Liver (tissue), 9 donors: ENCODE measurements around the gene HACD1. TPM values are rescaled to one million over a fixed set of nuclear protein-coding genes. Genes with fewer than 3 reads are reported as not detected.

Experiments used
- DNase-seq: peaks from one replicate; pipeline ENCODE4 v3.0.0-alpha.2; 2017; ENCODE audit warnings: low spot score
- H3K27ac ChIP-seq, 2 donors: one replicate each; pipeline ENCODE4 v1.7.0; 2013; ENCODE audit warnings: inconsistent platforms in 2 of 2, low read length in 2 of 2, control low read depth in 1 of 2, low read depth in 1 of 2, mild to moderate bottlenecking in 1 of 2
- H3K27me3 ChIP-seq, 4 donors: one replicate each; pipeline versions ENCODE4 v1.6.1 to v1.7.0; 2013; ENCODE audit warnings: low read length in 3 of 4, inconsistent platforms in 1 of 4, mild to moderate bottlenecking in 1 of 4, moderate library complexity in 1 of 4; ENCODE audit not compliant: control insufficient read depth in 4 of 4, insufficient read depth in 4 of 4
- H3K36me3 ChIP-seq, 4 donors: one replicate each; pipeline versions ENCODE4 v1.6.1 to v1.7.0; 2013; ENCODE audit warnings: low read length in 3 of 4, mild to moderate bottlenecking in 3 of 4, low read depth in 1 of 4, moderate library complexity in 1 of 4; ENCODE audit not compliant: control insufficient read depth in 4 of 4, insufficient read depth in 3 of 4
- H3K4me1 ChIP-seq, 4 donors: one replicate each; pipeline versions ENCODE4 v1.6.1 to v1.7.0; 2013; ENCODE audit warnings: low read length in 3 of 4, mild to moderate bottlenecking in 3 of 4, moderate library complexity in 1 of 4; ENCODE audit not compliant: control insufficient read depth in 4 of 4, insufficient read depth in 4 of 4
- H3K4me3 ChIP-seq, 3 donors: one replicate each; pipeline versions ENCODE4 v1.6.1 to v1.7.0; 2013; ENCODE audit warnings: low read length in 3 of 3, control low read depth in 1 of 3, low read depth in 1 of 3, mild to moderate bottlenecking in 1 of 3
- H3K9ac ChIP-seq, 2 donors: one replicate each; pipeline ENCODE4 v1.7.0; 2013; ENCODE audit warnings: low read length in 2 of 2, mild to moderate bottlenecking in 2 of 2, moderate library complexity in 2 of 2, control low read depth in 1 of 2, low read depth in 1 of 2
- H3K9me3 ChIP-seq, 4 donors: one replicate each; pipeline versions ENCODE4 v1.6.1 to v1.7.0; 2013; ENCODE audit warnings: low read length in 3 of 4; ENCODE audit not compliant: control insufficient read depth in 4 of 4
- EGR1 ChIP-seq, 2 donors: IDR thresholded peaks; 2 replicates each; pipeline ENCODE4 v1.6.1; 2016 to 2018; ENCODE audit warnings: antibody characterized with exemption in 2 of 2, low read depth in 2 of 2
- FOXA1 ChIP-seq: IDR thresholded peaks from 2 replicates; pipeline ENCODE4 v1.6.1; 2016; ENCODE audit warnings: antibody characterized with exemption
- FOXA2 ChIP-seq: IDR thresholded peaks from 2 replicates; pipeline ENCODE4 v1.6.1; 2016; ENCODE audit warnings: antibody characterized with exemption
- GABPA ChIP-seq, 2 donors: IDR thresholded peaks in 1 of 2; conservative IDR thresholded peaks in 1 of 2; 2 replicates each; pipeline ENCODE4 v1.6.1; 2016; ENCODE audit warnings: antibody characterized with exemption in 2 of 2, mild to moderate bottlenecking in 1 of 2, moderate library complexity in 1 of 2
- HNF4A ChIP-seq, 2 donors: conservative IDR thresholded peaks; 2 replicates each; pipeline ENCODE4 v1.6.1; 2016; ENCODE audit warnings: antibody characterized with exemption in 2 of 2, mild to moderate bottlenecking in 2 of 2
- HNF4G ChIP-seq: IDR thresholded peaks from 2 replicates; pipeline ENCODE4 v1.6.1; 2016; ENCODE audit warnings: antibody characterized with exemption
- JUND ChIP-seq, 2 donors: IDR thresholded peaks; 2 replicates each; pipeline ENCODE4 v1.6.1; 2016; ENCODE audit warnings: antibody characterized with exemption in 2 of 2
- NR2F2 ChIP-seq: IDR thresholded peaks from 2 replicates; pipeline ENCODE4 v1.6.1; 2016; ENCODE audit warnings: antibody characterized with exemption
- RAD21 ChIP-seq, 2 donors: IDR thresholded peaks; 2 replicates each; pipeline ENCODE4 v1.6.1; 2016; ENCODE audit warnings: antibody characterized with exemption in 2 of 2, mild to moderate bottlenecking in 2 of 2
- RXRA ChIP-seq, 2 donors: IDR thresholded peaks; 2 replicates each; pipeline ENCODE4 v1.6.1; 2017 to 2018; ENCODE audit warnings: antibody characterized with exemption in 2 of 2, mild to moderate bottlenecking in 1 of 2
- SP1 ChIP-seq: IDR thresholded peaks from 2 replicates; pipeline ENCODE4 v1.6.1; 2018; ENCODE audit warnings: antibody characterized with exemption, mild to moderate bottlenecking
- TAF1 ChIP-seq: conservative IDR thresholded peaks from 2 replicates; pipeline ENCODE4 v1.6.1; 2016; ENCODE audit warnings: antibody characterized with exemption, mild to moderate bottlenecking
- YY1 ChIP-seq: IDR thresholded peaks from 2 replicates; pipeline ENCODE4 v1.6.1; 2016; ENCODE audit warnings: antibody characterized with exemption, mild to moderate bottlenecking
- WGBS: extraction: QIAGEN DNeasy Blood & Tissue Kit; methylation state at CpG from one replicate; pipeline ENCODE4 v1.1.7; 2013; 5-methylcytosine and 5-hydroxymethylcytosine counted together
- polyA plus RNA-seq, 2 donors: library from polyadenylated mRNA; stranded (reverse) in 1 of 2; unstranded in 1 of 2; fragments of 200-250 nt in 1 of 2; fragments of >200 nt in 1 of 2; fragmentation: Nextera tagmentation in 1 of 2; extraction: Ambion mirVana in 1 of 2; gene quantifications; one replicate each; pipeline versions ENCODE4 v1.2.1 to v1.2.3, GENCODE V29; 2013 to 2015
- total RNA-seq, 2 donors: library from RNA; depleted of rRNA; stranded (reverse); fragments of >200 nt; gene quantifications; one replicate each; pipeline ENCODE4 v1.2.3, GENCODE V29; 2014
- TF ChIP-seq, protein P1 (sequence below): IDR thresholded peaks from 2 replicates; pipeline ENCODE4 v1.6.1; 2016; ENCODE audit warnings: antibody characterized with exemption
- TF ChIP-seq, protein P2 (sequence below): IDR thresholded peaks from 2 replicates; pipeline ENCODE4 v1.6.1; 2016; ENCODE audit warnings: antibody characterized with exemption
- TF ChIP-seq, protein P3 (sequence below): IDR thresholded peaks from 2 replicates; pipeline ENCODE4 v1.6.1; 2016; ENCODE audit warnings: antibody characterized with exemption
- TF ChIP-seq, protein P4 (sequence below): fragments of 150-350 bp; IDR thresholded peaks from 2 replicates; pipeline ENCODE4 v1.5.1; 2017; ENCODE audit warnings: improper control_type of control experiment, low read depth, low read length; ENCODE audit not compliant: missing input control
- TF ChIP-seq, protein P5 (sequence below): IDR thresholded peaks from 2 replicates; pipeline ENCODE4 v1.6.1; 2016; ENCODE audit warnings: antibody characterized with exemption, mild to moderate bottlenecking
- donor health status: healthy.
- donor health status: healthy.
- donor health status: healthy.
- donor health status: healthy.
- donor health status: healthy.

The HACD1 gene
- total and polyA plus RNA-seq, 4 donors = 1.0 to 7.8 (median 1.7) TPM

DNA sequence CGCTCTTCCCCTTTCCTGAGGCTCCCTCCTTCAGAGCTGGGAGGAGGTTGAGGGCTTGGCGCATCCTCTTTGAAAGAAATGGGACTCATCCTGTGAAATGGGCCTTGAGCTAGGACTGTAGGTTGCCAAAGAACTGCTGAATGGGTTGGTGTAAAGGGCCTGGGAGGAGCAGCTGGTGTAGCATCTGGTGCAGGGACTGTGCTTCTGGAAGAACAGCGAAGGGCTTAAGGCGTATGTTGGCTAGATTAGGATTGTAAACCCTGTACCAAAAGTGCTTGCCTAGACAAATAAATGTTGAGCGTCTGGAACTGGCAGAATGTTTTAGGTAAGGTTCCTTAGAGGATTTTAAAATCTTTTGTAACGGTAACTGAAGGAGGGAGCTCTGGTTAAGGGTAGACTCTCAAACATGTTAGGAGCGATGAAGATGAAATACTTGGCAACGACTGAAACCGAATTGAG, 27.3 kb upstream of the HACD1 start:
- Histone ChIP-seq H3K9ac (peak overlapping the region; percentile 92 to 95), H3K27me3 (no peaks in the 10 kb centered on the region), H3K36me3 (no peaks in the 10 kb centered on the region), H3K9me3 (peaks cover 0 to 3% (median under 1%) of the 10 kb centered on the region in 4 donors), H3K4me1 (peaks cover 10 to 30% (median 26%) of the 10 kb centered on the region in 4 donors), H3K27ac (peak overlapping the region; percentile 85 to 98), H3K4me3 (peak overlapping the region; percentile 65 to 93 (median 92))
- DNase-seq = no peak
- WGBS = 3% methylated on average over 9 of the region's 9 CpGs
- TF ChIP-seq, protein P1, sequence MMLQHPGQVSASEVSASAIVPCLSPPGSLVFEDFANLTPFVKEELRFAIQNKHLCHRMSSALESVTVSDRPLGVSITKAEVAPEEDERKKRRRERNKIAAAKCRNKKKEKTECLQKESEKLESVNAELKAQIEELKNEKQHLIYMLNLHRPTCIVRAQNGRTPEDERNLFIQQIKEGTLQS = no peak
- no peak for TF ChIP-seq TAF1
- no peak for TF ChIP-seq NR2F2
- TF ChIP-seq GABPA (IDR thresholded peaks at IDR 0.05 in 1 of 2, conservative IDR thresholded peaks at IDR 0.05 in 1 of 2) = no peak
- TF ChIP-seq EGR1 (IDR thresholded peaks at IDR 0.05; ENCODE audit: low read depth in 2 of 2) = no peak
- no peak for TF ChIP-seq HNF4G

DNA sequence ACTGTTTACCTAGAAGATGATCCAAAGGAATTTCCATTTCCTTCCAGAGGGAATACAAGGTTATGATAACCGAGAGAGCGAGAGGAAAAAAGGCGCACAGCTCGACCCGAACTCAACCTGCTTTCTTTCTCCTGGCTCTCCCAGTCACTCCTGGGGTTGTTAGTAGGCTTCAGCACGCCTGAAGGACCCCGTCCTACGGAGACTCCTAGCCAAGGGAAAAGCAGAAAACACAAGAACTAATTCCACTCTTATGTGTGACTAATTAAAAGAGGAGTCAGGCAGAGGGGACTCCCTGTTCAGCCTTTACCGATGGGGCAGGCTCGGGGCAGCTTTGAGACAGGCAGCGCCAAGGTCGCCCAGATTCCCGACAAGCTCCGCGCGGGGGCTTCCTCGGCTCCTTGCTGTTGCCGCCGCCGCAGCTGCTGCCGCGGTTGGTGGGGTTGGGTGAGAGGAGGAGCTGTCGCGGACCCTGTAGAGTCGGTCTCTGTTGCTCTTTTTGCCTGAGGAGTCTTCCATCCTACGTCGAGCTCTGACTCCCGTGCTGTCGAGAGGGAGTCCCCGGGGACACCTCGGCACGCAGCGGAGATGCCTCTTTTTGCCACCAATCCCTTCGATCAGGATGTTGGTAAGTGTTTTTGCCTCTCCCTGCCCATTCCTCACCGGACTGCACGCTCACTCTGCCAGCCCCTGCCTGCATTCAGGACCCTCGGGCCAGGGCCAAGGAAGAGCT, 26.7 kb upstream of the HACD1 start, which contains the start of gene STAM:
Gene STAM (plus strand): TSS at position 397 of the 730 bp plus-strand sequence. CDS start 189 bp downstream, at position 586.
- peaks cover 10 to 30% (median 25%) of the 10 kb centered on the region in 4 donors for H3K4me1 ChIP-seq

More for the DNA sequence above, 26.7 kb upstream of the HACD1 start, which contains the start of gene STAM:
- Histone ChIP-seq H3K27me3 (no peaks in the 10 kb centered on the region), H3K9me3 (peaks cover 0 to 3% (median under 1%) of the 10 kb centered on the region in 4 donors), H3K36me3 (no peaks in the 10 kb centered on the region), H3K9ac (peak within 1 kb of the TSS; percentile 92 to 95), H3K27ac (peak within 1 kb of the TSS; percentile 85 to 98), H3K4me3 (peak within 1 kb of the TSS; percentile 65 to 93 (median 92))
- TF ChIP-seq, protein P2, sequence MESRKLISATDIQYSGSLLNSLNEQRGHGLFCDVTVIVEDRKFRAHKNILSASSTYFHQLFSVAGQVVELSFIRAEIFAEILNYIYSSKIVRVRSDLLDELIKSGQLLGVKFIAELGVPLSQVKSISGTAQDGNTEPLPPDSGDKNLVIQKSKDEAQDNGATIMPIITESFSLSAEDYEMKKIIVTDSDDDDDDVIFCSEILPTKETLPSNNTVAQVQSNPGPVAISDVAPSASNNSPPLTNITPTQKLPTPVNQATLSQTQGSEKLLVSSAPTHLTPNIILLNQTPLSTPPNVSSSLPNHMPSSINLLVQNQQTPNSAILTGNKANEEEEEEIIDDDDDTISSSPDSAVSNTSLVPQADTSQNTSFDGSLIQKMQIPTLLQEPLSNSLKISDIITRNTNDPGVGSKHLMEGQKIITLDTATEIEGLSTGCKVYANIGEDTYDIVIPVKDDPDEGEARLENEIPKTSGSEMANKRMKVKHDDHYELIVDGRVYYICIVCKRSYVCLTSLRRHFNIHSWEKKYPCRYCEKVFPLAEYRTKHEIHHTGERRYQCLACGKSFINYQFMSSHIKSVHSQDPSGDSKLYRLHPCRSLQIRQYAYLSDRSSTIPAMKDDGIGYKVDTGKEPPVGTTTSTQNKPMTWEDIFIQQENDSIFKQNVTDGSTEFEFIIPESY = peak; percentile 29
- TF ChIP-seq FOXA2 = no peak
- TF ChIP-seq YY1 = peak; percentile 68
- TF ChIP-seq, protein P3, sequence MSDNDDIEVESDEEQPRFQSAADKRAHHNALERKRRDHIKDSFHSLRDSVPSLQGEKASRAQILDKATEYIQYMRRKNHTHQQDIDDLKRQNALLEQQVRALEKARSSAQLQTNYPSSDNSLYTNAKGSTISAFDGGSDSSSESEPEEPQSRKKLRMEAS = peak; percentile 79
- TF ChIP-seq NR2F2 = no peak
- no peak for TF ChIP-seq HNF4G
- TF ChIP-seq TAF1 = no peak
- TF ChIP-seq HNF4A (conservative IDR thresholded peaks at IDR 0.05) = peak in 1 of 2 donors; percentile 3
- peak; percentile 46 to 50 for TF ChIP-seq RXRA (IDR thresholded peaks at IDR 0.05)
- peak; percentile 9 to 36 for TF ChIP-seq JUND (IDR thresholded peaks at IDR 0.05)
- TF ChIP-seq, protein P4, sequence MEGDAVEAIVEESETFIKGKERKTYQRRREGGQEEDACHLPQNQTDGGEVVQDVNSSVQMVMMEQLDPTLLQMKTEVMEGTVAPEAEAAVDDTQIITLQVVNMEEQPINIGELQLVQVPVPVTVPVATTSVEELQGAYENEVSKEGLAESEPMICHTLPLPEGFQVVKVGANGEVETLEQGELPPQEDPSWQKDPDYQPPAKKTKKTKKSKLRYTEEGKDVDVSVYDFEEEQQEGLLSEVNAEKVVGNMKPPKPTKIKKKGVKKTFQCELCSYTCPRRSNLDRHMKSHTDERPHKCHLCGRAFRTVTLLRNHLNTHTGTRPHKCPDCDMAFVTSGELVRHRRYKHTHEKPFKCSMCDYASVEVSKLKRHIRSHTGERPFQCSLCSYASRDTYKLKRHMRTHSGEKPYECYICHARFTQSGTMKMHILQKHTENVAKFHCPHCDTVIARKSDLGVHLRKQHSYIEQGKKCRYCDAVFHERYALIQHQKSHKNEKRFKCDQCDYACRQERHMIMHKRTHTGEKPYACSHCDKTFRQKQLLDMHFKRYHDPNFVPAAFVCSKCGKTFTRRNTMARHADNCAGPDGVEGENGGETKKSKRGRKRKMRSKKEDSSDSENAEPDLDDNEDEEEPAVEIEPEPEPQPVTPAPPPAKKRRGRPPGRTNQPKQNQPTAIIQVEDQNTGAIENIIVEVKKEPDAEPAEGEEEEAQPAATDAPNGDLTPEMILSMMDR = no peak
- TF ChIP-seq, protein P1 = no peak
- TF ChIP-seq, protein P5, sequence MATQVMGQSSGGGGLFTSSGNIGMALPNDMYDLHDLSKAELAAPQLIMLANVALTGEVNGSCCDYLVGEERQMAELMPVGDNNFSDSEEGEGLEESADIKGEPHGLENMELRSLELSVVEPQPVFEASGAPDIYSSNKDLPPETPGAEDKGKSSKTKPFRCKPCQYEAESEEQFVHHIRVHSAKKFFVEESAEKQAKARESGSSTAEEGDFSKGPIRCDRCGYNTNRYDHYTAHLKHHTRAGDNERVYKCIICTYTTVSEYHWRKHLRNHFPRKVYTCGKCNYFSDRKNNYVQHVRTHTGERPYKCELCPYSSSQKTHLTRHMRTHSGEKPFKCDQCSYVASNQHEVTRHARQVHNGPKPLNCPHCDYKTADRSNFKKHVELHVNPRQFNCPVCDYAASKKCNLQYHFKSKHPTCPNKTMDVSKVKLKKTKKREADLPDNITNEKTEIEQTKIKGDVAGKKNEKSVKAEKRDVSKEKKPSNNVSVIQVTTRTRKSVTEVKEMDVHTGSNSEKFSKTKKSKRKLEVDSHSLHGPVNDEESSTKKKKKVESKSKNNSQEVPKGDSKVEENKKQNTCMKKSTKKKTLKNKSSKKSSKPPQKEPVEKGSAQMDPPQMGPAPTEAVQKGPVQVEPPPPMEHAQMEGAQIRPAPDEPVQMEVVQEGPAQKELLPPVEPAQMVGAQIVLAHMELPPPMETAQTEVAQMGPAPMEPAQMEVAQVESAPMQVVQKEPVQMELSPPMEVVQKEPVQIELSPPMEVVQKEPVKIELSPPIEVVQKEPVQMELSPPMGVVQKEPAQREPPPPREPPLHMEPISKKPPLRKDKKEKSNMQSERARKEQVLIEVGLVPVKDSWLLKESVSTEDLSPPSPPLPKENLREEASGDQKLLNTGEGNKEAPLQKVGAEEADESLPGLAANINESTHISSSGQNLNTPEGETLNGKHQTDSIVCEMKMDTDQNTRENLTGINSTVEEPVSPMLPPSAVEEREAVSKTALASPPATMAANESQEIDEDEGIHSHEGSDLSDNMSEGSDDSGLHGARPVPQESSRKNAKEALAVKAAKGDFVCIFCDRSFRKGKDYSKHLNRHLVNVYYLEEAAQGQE = peak; percentile 57
- peak in 1 of 2 donors; percentile 16 for TF ChIP-seq RAD21 (IDR thresholded peaks at IDR 0.05)
- TF ChIP-seq SP1 = peak; percentile 35
- TF ChIP-seq GABPA (IDR thresholded peaks at IDR 0.05 in 1 of 2, conservative IDR thresholded peaks at IDR 0.05 in 1 of 2) = no peak
- TF ChIP-seq EGR1 (IDR thresholded peaks at IDR 0.05; ENCODE audit: low read depth in 2 of 2) = peak in 1 of 2 donors; percentile 24
- no peak for TF ChIP-seq FOXA1
- under 1% methylated on average over 37 of the region's 37 CpGs for WGBS
- peak; percentile 93 for DNase-seq
